AG04449 (cell line): ENCODE results near the gene WWP2.

Source experiments
- CTCF ChIA-PET: fragments of 350-600 bp; formaldehyde crosslinking; extraction: SDS; loops from one replicate; lab custom pipeline; 2021; ENCODE audit warnings: antibody characterized with exemption; lab: Yijun Ruan, JAX
- POLR2A ChIA-PET: fragments of 400-600, 350-600 bp; formaldehyde crosslinking; extraction: SDS; loops from one replicate; lab custom pipeline; 2020; ENCODE audit warnings: antibody characterized with exemption, inconsistent platforms; lab: Yijun Ruan, JAX
- DNase-seq: peaks from one replicate; pipeline ENCODE4 v3.0.0-alpha.2; 2010; ENCODE audit warnings: low read depth, low spot score
- H3K4me3 ChIP-seq: 2 replicates; pipeline ENCODE4 v1.5.1; 2011; ENCODE audit warnings: low read depth, mild to moderate bottlenecking, control low read depth, low read length
- CTCF ChIP-seq: IDR thresholded peaks from one replicate; pipeline ENCODE4 v1.5.1; 2011; ENCODE audit warnings: mild to moderate bottlenecking, moderate library complexity, low read length, control low read depth, inconsistent platforms; ENCODE audit not compliant: insufficient read depth; ENCODE audit errors: missing control alignments

WWP2 gene

GRCh38 chr16:69922200-69922599 is 160.1 kb downstream of the WWP2 start:
- ChIA-PET CTCF (interaction anchor here (0.7 to 23.1 kb wide), 4 partner anchors 9 to 167 kb away, joined by 3 to 598 read pairs (median 4); partner anchors contain the start of gene NOB1), POLR2A (no interaction called here)
- DNase-seq, result no peak
- TF ChIP-seq CTCF, result no peak
- H3K4me3 ChIP-seq, result no peak overlapping the region

GRCh38 chr16:69924041-69924775 is 162.1 kb downstream of the WWP2 start:
- H3K4me3 ChIP-seq, result no peak overlapping the region
- DNase-seq, result no peak
- POLR2A ChIA-PET, result interaction anchor here (1.0 kb wide), 1 partner anchor 17 kb away, joined by 3 read pairs; no protein-coding TSS in a partner anchor
- no peak for TF ChIP-seq CTCF
- CTCF ChIA-PET, result interaction anchor here (0.8 to 23.1 kb wide), 3 partner anchors 9 to 169 kb away, joined by 3 to 598 read pairs (median 4); partner anchors contain the start of gene NOB1

- ChIA-PET POLR2A (interaction anchor here (1.0 kb wide), 1 partner anchor 18 kb away, joined by 3 read pairs; no protein-coding TSS in a partner anchor), CTCF (interaction anchor here (1.6 to 23.1 kb wide), 3 partner anchors 16 to 216 kb away, joined by 3 to 598 read pairs (median 72); no protein-coding TSS in a partner anchor)
- TF ChIP-seq CTCF, result no peak
- H3K4me3 ChIP-seq, result no peak overlapping the region
- no peak for DNase-seq
These were observed 162.7 kb downstream of the WWP2 start for GRCh38 chr16:69924777-69925191.

- ChIA-PET POLR2A (interaction anchor here (1.0 kb wide), 1 partner anchor 18 kb away, joined by 3 read pairs; no protein-coding TSS in a partner anchor), CTCF (interaction anchor here (0.9 to 23.1 kb wide), 4 partner anchors 15 to 216 kb away, joined by 3 to 598 read pairs (median 38); no protein-coding TSS in a partner anchor)
- H3K4me3 ChIP-seq, result no peak overlapping the region
- no peak for TF ChIP-seq CTCF
- no peak for DNase-seq
These were observed 163.2 kb downstream of the WWP2 start for GRCh38 chr16:69925311-69925710.

GRCh38 chr16:69926241-69926640 is 164.1 kb downstream of the WWP2 start:
- TF ChIP-seq CTCF, result no peak
- CTCF ChIA-PET, result interaction anchor here (0.9 to 23.1 kb wide), 4 partner anchors 14 to 217 kb away, joined by 3 to 598 read pairs (median 38); no protein-coding TSS in a partner anchor
- POLR2A ChIA-PET, result no interaction called here
- no peak overlapping the region for H3K4me3 ChIP-seq
- no peak for DNase-seq
